OCI-M2 (cell line): ENCODE results near the gene ZNF512B.
"Not testable (repeated sequence)": the region's sequence is repeated elsewhere in the genome, so short reads cannot be mapped to it uniquely, and the experiment has no call there.

ENCODE experiments used
- DNase-seq: peaks from one replicate; lab custom pipeline; 2025; ENCODE audit not compliant: unreplicated experiment; lab: John Stamatoyannopoulos, UW

ZNF512B gene

GRCh38 chr20:63963784-63964301 is 5.9 kb downstream of the ZNF512B start:
- no peak for DNase-seq

- DNase-seq = no peak
Measured at GRCh38 chr20:63963348-63963741, 6.4 kb downstream of the ZNF512B start.

DNA sequence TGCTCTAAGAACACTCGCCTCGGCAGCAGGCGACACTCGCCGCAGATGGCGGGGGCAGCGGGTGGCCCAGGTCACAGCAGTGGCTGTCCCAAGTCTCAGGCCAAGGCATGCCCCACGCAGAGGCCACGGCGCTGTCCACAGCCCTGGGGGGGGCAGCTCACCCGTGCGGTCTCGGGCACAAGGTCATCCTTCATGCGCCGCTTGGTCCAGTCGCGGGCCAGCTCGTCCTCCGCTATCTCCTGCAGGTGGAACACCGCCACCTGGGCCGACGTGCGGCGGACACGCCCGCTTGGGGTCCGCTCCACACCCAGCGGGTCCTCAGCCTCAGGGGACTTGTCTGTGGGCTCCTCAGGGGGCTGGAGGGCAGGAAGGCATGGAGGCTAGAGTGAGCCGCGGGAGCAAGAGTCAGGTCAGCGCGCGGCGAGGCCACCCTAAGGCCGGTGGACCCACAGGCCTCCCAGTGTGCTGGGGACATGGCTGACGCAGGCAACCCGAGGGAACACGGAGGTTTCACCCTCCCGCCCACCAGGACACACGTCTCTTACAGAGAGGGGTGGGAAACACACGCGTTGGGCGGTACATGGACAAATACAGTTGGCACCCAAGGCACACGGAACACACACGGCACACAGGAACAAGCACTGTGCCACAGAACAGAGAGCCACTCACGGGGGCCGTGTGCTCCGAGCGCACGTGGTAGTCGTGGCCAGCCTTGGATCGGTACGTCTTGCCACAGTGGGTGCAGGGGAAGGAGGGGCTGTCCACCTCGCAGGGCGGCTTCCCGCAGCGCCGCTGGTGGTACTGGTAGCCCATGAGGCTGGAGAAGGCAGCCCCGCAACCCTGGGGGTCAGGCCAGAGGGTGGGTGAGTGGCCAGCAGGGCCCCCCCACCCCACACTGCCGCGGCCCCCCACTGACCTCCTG is 7.0 kb downstream of the ZNF512B start:
- DNase-seq = no peak

GRCh38 chr20:63961664-63962425 is 7.9 kb downstream of the ZNF512B start:
- DNase-seq = no peak

DNA sequence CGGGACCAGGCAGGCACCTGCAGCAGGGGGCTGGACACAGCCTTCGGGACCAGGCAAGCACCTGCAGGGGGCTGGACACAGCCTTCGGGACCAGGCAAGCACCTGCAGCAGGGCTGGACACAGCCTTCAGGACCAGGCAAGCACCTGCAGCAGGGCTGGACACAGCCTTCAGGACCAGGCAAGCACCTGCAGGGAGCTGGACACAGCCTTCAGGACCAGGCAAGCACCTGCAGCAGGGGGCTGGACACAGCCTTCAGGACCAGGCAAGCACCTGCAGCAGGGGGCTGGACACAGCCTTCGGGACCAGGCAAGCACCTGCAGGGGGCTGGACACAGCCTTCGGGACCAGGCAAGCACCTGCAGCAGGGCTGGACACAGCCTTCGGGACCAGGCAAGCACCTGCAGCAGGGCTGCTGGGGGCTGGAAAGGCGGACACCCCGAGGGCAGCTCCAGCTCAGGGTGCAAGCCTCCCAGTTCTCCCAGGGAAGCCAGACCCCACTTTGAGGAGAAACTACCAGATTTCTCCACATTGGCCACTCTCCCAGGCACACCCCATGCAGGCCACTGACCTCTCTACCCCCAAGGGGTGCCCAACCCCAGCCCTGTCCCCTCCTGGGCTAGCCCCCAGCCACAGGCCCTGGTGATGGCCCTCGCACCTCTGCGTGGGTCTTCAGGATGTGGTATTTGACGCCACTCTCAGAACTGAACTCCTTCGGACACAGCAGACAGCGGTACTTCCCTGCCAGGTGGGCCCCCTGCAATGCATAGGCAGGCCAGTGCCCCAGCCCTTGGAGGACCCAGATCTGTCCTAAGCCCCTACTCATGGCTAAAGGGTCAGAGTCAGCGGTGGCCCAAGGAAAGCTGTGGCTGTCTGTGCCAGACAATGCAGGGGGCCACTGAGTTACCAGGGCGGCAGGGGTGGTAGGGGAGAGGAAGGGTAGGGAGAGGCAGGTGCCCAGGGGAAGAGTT is 8.8 kb downstream of the ZNF512B start:
- not testable (repeated sequence) for DNase-seq

- DNase-seq = no peak
Measured at GRCh38 chr20:63959699-63960075, 10.0 kb downstream of the ZNF512B start.

DNA sequence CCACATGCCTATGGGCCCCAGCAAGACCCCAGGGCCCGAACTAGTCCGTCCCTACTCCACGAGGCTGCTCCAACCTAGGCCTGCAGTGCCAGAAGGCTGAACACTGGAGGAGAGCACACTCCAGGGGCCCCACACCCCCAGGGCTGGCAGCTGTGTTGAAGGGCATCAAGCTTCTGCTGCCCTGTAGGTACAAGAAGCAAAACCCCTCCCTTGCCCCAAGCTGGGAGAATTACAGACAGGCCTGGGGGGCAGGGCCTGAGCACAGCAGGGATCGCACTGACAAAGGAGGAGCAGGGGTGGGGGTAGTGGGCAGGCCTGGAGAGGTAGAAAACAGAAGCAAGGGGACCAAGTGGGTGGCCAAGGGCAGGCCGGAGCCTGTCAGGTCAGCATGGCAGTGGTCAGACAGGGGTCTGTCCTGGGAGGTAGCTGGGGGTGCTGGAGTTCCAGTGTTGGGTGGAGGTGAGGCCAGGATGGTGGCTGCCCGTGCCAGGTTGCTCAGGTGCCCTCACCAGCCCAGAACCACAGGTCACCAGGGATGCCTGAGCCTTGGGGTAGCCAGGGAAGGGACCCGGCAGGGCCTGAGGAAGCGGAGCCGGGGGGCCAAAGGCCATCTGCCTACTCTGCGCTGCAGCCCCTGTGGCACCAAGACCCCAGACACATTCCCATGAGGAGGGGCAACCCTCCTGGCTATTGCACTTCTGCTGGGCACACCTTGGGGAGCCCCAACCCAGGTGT is 10.6 kb downstream of the ZNF512B start:
- DNase-seq = no peak

GRCh38 chr20:63958471-63958870 is 11.3 kb downstream of the ZNF512B start:
- no peak for DNase-seq

- no peak for DNase-seq
Measured at GRCh38 chr20:63957690-63958441, 11.9 kb downstream of the ZNF512B start.

DNA sequence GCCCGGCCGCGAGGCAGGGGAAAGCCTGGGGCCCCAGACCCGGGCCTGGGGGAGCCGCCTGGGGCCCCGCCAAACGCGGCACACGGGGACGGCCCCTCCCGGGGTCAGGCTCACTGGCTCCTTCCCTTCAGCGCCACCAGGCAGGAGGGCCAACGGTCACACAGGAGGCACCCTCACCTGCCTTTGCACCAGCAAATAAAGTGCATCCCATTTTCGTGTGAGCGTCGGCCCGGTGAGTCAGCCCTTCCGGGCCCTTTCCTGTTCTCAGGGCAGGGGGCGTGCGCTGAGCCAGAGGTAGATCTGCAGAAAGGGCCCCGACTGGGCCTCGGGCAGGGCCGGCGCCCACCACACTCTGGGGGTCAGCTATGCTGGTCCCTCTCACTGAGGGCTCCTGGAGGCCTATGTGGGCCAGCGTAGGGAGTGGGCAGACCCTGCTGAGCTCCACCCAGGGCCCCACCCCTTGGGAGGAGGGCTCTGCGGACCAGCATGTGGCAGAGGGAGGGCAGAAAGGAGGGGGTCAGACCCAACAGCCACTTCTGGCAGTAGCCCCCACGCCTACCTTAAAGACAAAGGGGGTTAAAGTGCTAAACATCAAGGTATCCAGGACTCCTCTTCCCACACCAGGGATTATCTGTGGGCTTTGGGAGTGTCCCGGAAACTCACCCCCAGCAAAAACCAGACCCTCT is 12.6 kb downstream of the ZNF512B start:
- no peak for DNase-seq

DNA sequence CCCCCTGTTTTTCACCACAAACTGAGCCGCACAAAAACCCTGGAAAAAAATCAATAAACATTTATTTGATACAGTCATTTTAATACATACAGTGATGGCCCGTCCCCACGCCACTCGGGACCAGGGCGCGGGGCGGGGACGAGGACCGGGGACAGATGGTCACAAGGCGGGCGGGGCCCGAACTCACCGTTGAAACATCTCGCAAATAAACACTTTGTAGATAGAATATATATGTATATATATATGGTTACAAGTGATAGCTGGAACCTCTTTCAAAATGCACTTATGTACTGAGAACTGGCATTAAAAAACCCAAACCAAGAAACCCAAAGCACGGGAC is 13.1 kb downstream of the ZNF512B start:
- no peak for DNase-seq

- DNase-seq = no peak
Measured at GRCh38 chr20:63955827-63956663, 13.7 kb downstream of the ZNF512B start, which contains the start of gene UCKL1. Gene UCKL1, minus strand, starts transcription at chr20:63956416. Its CDS starts 44 bp downstream, at chr20:63956372.

- DNase-seq = no peak
Measured at GRCh38 chr20:63955281-63955826, 14.4 kb downstream of the ZNF512B start.

- DNase-seq = no peak
Measured at GRCh38 chr20:63953764-63954429, 15.8 kb downstream of the ZNF512B start.

- no peak for DNase-seq
Measured at GRCh38 chr20:63952769-63953168, 17.0 kb downstream of the ZNF512B start.

- DNase-seq = no peak
Measured at GRCh38 chr20:63952210-63952535, 17.6 kb downstream of the ZNF512B start.
